Psoas muscle (tissue), 8 donors: Measurements from ENCODE around the gene PRKAG2. TPM values are rescaled to one million over a fixed set of nuclear protein-coding genes. Genes with fewer than 3 reads are reported as not detected.

Source experiments
- ATAC-seq, 4 donors: fragments of 200-7000 bp; cut with Tn5 transposase; one replicate each; pipeline ENCODE4 v1.9.1; 2020; ENCODE audit warnings: moderate library complexity in 3 of 4, mild to moderate bottlenecking in 2 of 4
- DNase-seq, 2 donors: peaks; one replicate each; pipeline ENCODE4 v3.0.0-alpha.2; 2020
- H3K27ac ChIP-seq: fragments of 200-600 bp; one replicate; pipeline ENCODE4 v1.8.0; 2022
- H3K27me3 ChIP-seq, 3 donors: fragments of 200-600 bp in 1 of 3; one replicate each; pipeline versions ENCODE4 v1.6.1 to v1.8.0; 2013 to 2022; ENCODE audit warnings: low read length in 2 of 3, mild to moderate bottlenecking in 2 of 3, moderate library complexity in 1 of 3; ENCODE audit not compliant: insufficient read depth in 3 of 3
- H3K36me3 ChIP-seq, 2 donors: fragments of 200-600 bp in 1 of 2; one replicate each; pipeline versions ENCODE4 v1.6.1 to v1.8.0; 2013 to 2022; ENCODE audit warnings: low read depth in 1 of 2, mild to moderate bottlenecking in 1 of 2, moderate library complexity in 1 of 2; ENCODE audit not compliant: insufficient read depth in 1 of 2
- H3K4me1 ChIP-seq: fragments of 200-600 bp; one replicate; pipeline ENCODE4 v1.8.0; 2022
- H3K4me3 ChIP-seq: fragments of 200-600 bp; one replicate; pipeline ENCODE4 v1.8.0; 2022; ENCODE audit warnings: mild to moderate bottlenecking
- H3K9me3 ChIP-seq: fragments of 200-600 bp; one replicate; pipeline ENCODE4 v1.8.0; 2022
- CTCF ChIP-seq: fragments of 200-600 bp; IDR thresholded peaks from one replicate; pipeline ENCODE4 v1.8.0; 2022; ENCODE audit warnings: antibody characterized with exemption
- WGBS, 3 donors: extraction: QIAGEN DNeasy Blood & Tissue Kit; methylation state at CpG; one replicate each; pipeline versions ENCODE4 v1.1.6 to v1.1.7; 2013; 5-methylcytosine and 5-hydroxymethylcytosine counted together
- intact Hi-C, 2 donors: fragments of 100-400 bp; cut with DNase I; formaldehyde crosslinking; loops; one replicate each; pipeline versions ENCODE4 v1.11.0 to v1.14.2; 2022
- polyA plus RNA-seq, 3 donors: library from polyadenylated mRNA; stranded (reverse); fragments of 200-250 nt; gene quantifications; one replicate each; pipeline ENCODE4 v1.2.3, GENCODE V29; 2013
- total RNA-seq, 4 donors: library from RNA; stranded (reverse); fragmentation: NEBNext Ultra II Directional in 2 of 4; extraction: Animal tissue kit (Norgen Biotek cat#: 25700) in 2 of 4; gene quantifications; one replicate each; pipeline versions ENCODE4 v1.2.1 to v1.2.4, GENCODE V29; 2021 to 2023
- donor health status: healthy with polysubstance abuse.
- donor health status: DM: no; HTN: no; CAD: no; lungs with moderate emphysema.
- donor health status: Bipolar disorder and iron deficiency.
- donor health status: healthy.
- donor health status: DM: yes; HTN: yes; CAD: no.
- donor health status: DM: no; HTN: no; CAD: no.
- donor health status: DM: no; HTN: no; CAD: no.
- donor health status: DM: yes; HTN: yes; CAD: no.

The PRKAG2 gene
- total and polyA plus RNA-seq, 7 donors, result 9.3 to 143 (median 19.8) TPM

GRCh38 chr7:151717415-151717814 is 159.5 kb downstream of the PRKAG2 start:
- peak in 1 of 4 donors; percentile 47 for ATAC-seq
- no peak for DNase-seq
- no peaks in the 10 kb centered on the region for H3K27me3 ChIP-seq
- H3K9me3 ChIP-seq, result no peaks in the 10 kb centered on the region
- TF ChIP-seq CTCF, result no peak
- intact Hi-C loops, result no loop called here
- 27 to 33% (median 30%) methylated on average over 5 of the region's 5 CpGs for WGBS, 3 donors
- no peaks in the 10 kb centered on the region for H3K36me3 ChIP-seq
- peaks cover 23% of the 10 kb centered on the region for H3K4me1 ChIP-seq
- no peak overlapping the region for H3K27ac ChIP-seq
- H3K4me3 ChIP-seq, result no peak overlapping the region

- ATAC-seq, result no peak
- intact Hi-C loops, result no loop called here
These were observed 160.6 kb downstream of the PRKAG2 start for GRCh38 chr7:151716323-151716722.

GRCh38 chr7:151715666-151716315 is 161.1 kb downstream of the PRKAG2 start:
- H3K27ac ChIP-seq, result no peak overlapping the region
- 67 to 81% (median 69%) methylated on average over 14 of the region's 14 CpGs for WGBS, 3 donors
- no peak overlapping the region for H3K4me3 ChIP-seq
- no peak for TF ChIP-seq CTCF
- H3K4me1 ChIP-seq, result peaks cover 19% of the 10 kb centered on the region
- no peak for DNase-seq
- no peak for ATAC-seq
- intact Hi-C loops, result no loop called here
- no peaks in the 10 kb centered on the region for H3K9me3 ChIP-seq
- no peaks in the 10 kb centered on the region for H3K36me3 ChIP-seq
- H3K27me3 ChIP-seq, result no peaks in the 10 kb centered on the region

More at GRCh38 chr7:151716323-151716722, 160.6 kb downstream of the PRKAG2 start:
- no peak for TF ChIP-seq CTCF
- no peak overlapping the region for H3K4me3 ChIP-seq
- H3K36me3 ChIP-seq, result no peaks in the 10 kb centered on the region
- H3K9me3 ChIP-seq, result no peaks in the 10 kb centered on the region
- 63 to 71% (median 67%) methylated on average over 5 of the region's 5 CpGs for WGBS, 3 donors
- no peak overlapping the region for H3K27ac ChIP-seq
- H3K4me1 ChIP-seq, result peaks cover 20% of the 10 kb centered on the region
- H3K27me3 ChIP-seq, result no peaks in the 10 kb centered on the region
- no peak for DNase-seq

- no peaks in the 10 kb centered on the region for H3K9me3 ChIP-seq
- 90 to 97% (median 97%) methylated on average over 24 of the region's 24 CpGs for WGBS, 3 donors
- intact Hi-C loops, result no loop called here
- peak in 1 of 2 donors; percentile 20 for DNase-seq
- peaks cover 8% of the 10 kb centered on the region for H3K4me1 ChIP-seq
- no peaks in the 10 kb centered on the region for H3K27me3 ChIP-seq
- ATAC-seq, result no peak
- no peak overlapping the region for H3K27ac ChIP-seq
- TF ChIP-seq CTCF, result no peak
- H3K4me3 ChIP-seq, result no peak overlapping the region
- H3K36me3 ChIP-seq, result no peaks in the 10 kb centered on the region
These were observed 162.7 kb downstream of the PRKAG2 start for GRCh38 chr7:151714201-151714600.

GRCh38 chr7:151712810-151713125 is 164.1 kb downstream of the PRKAG2 start:
- H3K4me3 ChIP-seq, result no peak overlapping the region
- H3K9me3 ChIP-seq, result no peaks in the 10 kb centered on the region
- H3K36me3 ChIP-seq, result no peaks in the 10 kb centered on the region
- no peaks in the 10 kb centered on the region for H3K27me3 ChIP-seq
- DNase-seq, result no peak
- H3K4me1 ChIP-seq, result peaks cover 23% of the 10 kb centered on the region
- no peak for TF ChIP-seq CTCF
- H3K27ac ChIP-seq, result no peak overlapping the region
- 72 to 80% (median 76%) methylated on average over 7 of the region's 7 CpGs for WGBS, 3 donors
- no peak for ATAC-seq
- intact Hi-C loops, result no loop called here
